Spleen (tissue), 11 donors: ENCODE data around the gene MYL3. TPM values are rescaled to one million over a fixed set of nuclear protein-coding genes. Genes with fewer than 3 reads are reported as not detected.
"Not testable (repeated sequence)": the region's sequence is repeated elsewhere in the genome, so short reads cannot be mapped to it uniquely, and the experiment has no call there.

ENCODE experiments used
- DNase-seq: peaks from one replicate; pipeline ENCODE4 v3.0.0-alpha.2; 2020
- H3K27ac ChIP-seq, 8 donors: fragments of 200-600 bp; sonication (generic) in 7 of 8; 1 replicate in 4 of 8; 2 replicates in 4 of 8; pipeline versions ENCODE4 v1.5.0 to v1.8.0; 2016 to 2021; ENCODE audit warnings: inconsistent platforms in 4 of 8, mild to moderate bottlenecking in 4 of 8, moderate library complexity in 1 of 8
- H3K27me3 ChIP-seq, 7 donors: fragments of 200-600 bp; sonication (generic) in 6 of 7; replicated peaks in 1 of 7; 1 replicate in 4 of 7; 2 replicates in 3 of 7; pipeline versions ENCODE4 v1.5.0 to v1.8.0; 2016 to 2021; ENCODE audit warnings: inconsistent platforms in 3 of 7, mild to moderate bottlenecking in 1 of 7
- H3K36me3 ChIP-seq, 6 donors: fragments of 200-600 bp; sonication (generic) in 5 of 6; 1 replicate in 4 of 6; 2 replicates in 2 of 6; pipeline versions ENCODE4 v1.5.0 to v1.8.0; 2016 to 2021; ENCODE audit warnings: inconsistent platforms in 2 of 6
- H3K4me1 ChIP-seq, 6 donors: fragments of 200-600 bp; sonication (generic) in 5 of 6; 1 replicate in 3 of 6; 2 replicates in 3 of 6; pipeline versions ENCODE4 v1.5.0 to v1.8.0; 2016 to 2021; ENCODE audit warnings: inconsistent platforms in 3 of 6
- H3K4me3 ChIP-seq, 8 donors: fragments of 200-600 bp; sonication (generic) in 7 of 8; 1 replicate in 4 of 8; 2 replicates in 4 of 8; pipeline versions ENCODE4 v1.5.0 to v1.8.0; 2016 to 2021; ENCODE audit warnings: inconsistent platforms in 4 of 8, mild to moderate bottlenecking in 4 of 8, moderate library complexity in 2 of 8
- H3K9me3 ChIP-seq, 8 donors: fragments of 200-600 bp; sonication (generic) in 7 of 8; 1 replicate in 4 of 8; 2 replicates in 4 of 8; pipeline versions ENCODE4 v1.5.0 to v1.8.0; 2016 to 2021; ENCODE audit warnings: inconsistent platforms in 4 of 8
- CTCF ChIP-seq, 11 experiments: fragments of 200-600 bp in 7 of 11; fragments of 450-650 bp in 4 of 11; sonication (generic) in 4 of 11; IDR thresholded peaks in 8 of 11; conservative IDR thresholded peaks in 3 of 11; 1 replicate in 7 of 11; 2 replicates in 4 of 11; pipeline versions ENCODE4 v1.4.0 to v1.8.0; 2016 to 2021; ENCODE audit warnings: antibody characterized with exemption in 11 of 11, inconsistent platforms in 4 of 11, mild to moderate bottlenecking in 1 of 11
- POLR2A ChIP-seq, 3 donors: fragments of 450-650 bp; IDR thresholded peaks; one replicate each; pipeline ENCODE4 v1.5.1; 2017; ENCODE audit warnings: antibody characterized with exemption in 3 of 3, mild to moderate bottlenecking in 1 of 3
- POLR2AphosphoS5 ChIP-seq, 3 donors: sonication (generic); formaldehyde crosslinking; IDR thresholded peaks; one replicate each; pipeline ENCODE4 v1.5.1; 2017; ENCODE audit warnings: antibody characterized with exemption in 3 of 3
- WGBS, 5 donors: extraction: QIAGEN DNeasy Blood & Tissue Kit in 3 of 5; methylation state at CpG; one replicate each; pipeline versions ENCODE4 v1.1.5 to v1.1.7; 2013 to 2018; 5-methylcytosine and 5-hydroxymethylcytosine counted together
- intact Hi-C: fragments of 100-400 bp; cut with DNase I; formaldehyde crosslinking; loops from one replicate; pipeline ENCODE4 v1.15.0; 2023; ENCODE audit warnings: low total_unique reads
- polyA plus RNA-seq, 3 donors: library from polyadenylated mRNA; stranded (reverse); fragments of 200-250 nt; gene quantifications; one replicate each; pipeline ENCODE4 v1.2.1, GENCODE V29; 2013
- total RNA-seq, 7 donors: library from RNA; depleted of rRNA in 3 of 7; stranded (reverse); fragments of >200 nt in 3 of 7; fragmentation: NEBNext Ultra II Directional in 4 of 7; extraction: Animal tissue kit (Norgen Biotek cat#: 25700) in 4 of 7; gene quantifications; one replicate each; pipeline versions ENCODE4 v1.1.0 to v1.2.1, GENCODE V29; 2016 to 2021
- donor health status: healthy with polysubstance abuse.
- donor health status: DM: no; HTN: no; CAD: no; lungs with moderate emphysema.
- donor health status: DM: no; HTN: no; CAD: no.
- donor health status: Bipolar disorder and iron deficiency.
- donor health status: healthy.
- donor health status: DM: no; HTN: no; CAD: no.
- donor health status: DM: yes; HTN: yes; CAD: no.

The MYL3 gene
- total and polyA plus RNA-seq, 10 donors = 1.9 to 16.2 (median 6.0) TPM

DNA sequence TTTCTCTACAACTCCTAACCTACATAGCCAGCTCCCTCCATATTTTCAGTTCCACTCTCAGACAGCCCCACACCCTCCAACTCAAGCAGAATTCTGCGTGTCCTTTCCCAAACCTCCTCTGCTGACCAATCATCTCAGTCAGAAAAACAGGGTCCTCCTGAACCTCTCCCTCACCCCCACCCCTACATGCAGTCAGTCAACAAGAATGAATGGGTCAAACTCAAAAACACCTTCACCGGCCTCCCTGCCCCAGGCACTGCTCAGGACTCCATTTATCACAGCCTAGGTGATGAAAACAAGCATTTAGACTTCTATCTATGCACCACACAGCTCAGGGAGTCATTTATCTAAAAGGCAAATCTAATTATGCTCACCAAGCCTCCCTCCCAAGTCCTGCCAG lies 32.4 kb downstream of the MYL3 start:
- no peaks in the 10 kb centered on the region for H3K27me3 ChIP-seq
- 84 to 93% (median 91%) methylated on average over 2 of the region's 2 CpGs for WGBS, 5 donors
- intact Hi-C loops = no loop called here

DNA sequence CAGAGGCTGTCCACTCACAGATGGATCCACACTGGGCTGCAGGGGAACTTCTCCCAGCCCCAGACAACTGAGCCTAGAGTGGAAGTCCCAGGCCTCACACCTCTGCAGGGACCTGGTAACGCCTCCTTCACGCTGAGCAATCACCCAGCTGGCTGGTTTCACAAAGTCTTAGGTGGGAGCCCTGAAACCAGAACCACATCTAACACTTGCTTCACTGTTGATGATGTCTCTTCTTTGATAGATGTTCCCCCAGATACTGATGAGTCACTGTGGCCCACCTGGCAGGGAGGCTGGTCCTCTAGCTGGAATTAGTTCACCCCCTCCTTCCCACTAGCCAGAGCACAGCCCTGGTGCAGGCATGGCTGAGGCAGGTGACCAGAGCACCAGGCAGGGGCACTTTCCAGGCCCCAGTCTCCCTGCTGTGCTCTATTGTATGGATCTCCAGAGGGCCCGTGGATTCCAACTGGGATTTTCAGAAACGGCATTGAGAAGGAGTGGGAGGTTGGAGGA lies 33.5 kb downstream of the MYL3 start:
- TF ChIP-seq POLR2AphosphoS5 (IDR thresholded peaks at IDR 0.05) (no peak), CTCF (IDR thresholded peaks at IDR 0.05 in 8 of 11, conservative IDR thresholded peaks at IDR 0.05 in 3 of 11) (no peak), POLR2A (IDR thresholded peaks at IDR 0.05) (no peak)
- Histone ChIP-seq H3K27ac (no peak overlapping the region), H3K9me3 (no peaks in the 10 kb centered on the region), H3K4me1 (no peaks in the 10 kb centered on the region), H3K4me3 (no peak overlapping the region), H3K27me3 (no peaks in the 10 kb centered on the region), H3K36me3 (no peaks in the 10 kb centered on the region)
- no peak for DNase-seq
- 65 to 74% (median 71%) methylated on average over 4 of the region's 4 CpGs for WGBS, 5 donors
- intact Hi-C loops = no loop called here

More for the DNA sequence above, 32.4 kb downstream of the MYL3 start:
- no peaks in the 10 kb centered on the region for H3K9me3 ChIP-seq
- H3K4me1 ChIP-seq = no peaks in the 10 kb centered on the region
- no peak for DNase-seq
- no peaks in the 10 kb centered on the region for H3K36me3 ChIP-seq
- TF ChIP-seq POLR2A (IDR thresholded peaks at IDR 0.05) (no peak), CTCF (IDR thresholded peaks at IDR 0.05 in 8 of 11, conservative IDR thresholded peaks at IDR 0.05 in 3 of 11) (no peak), POLR2AphosphoS5 (IDR thresholded peaks at IDR 0.05) (no peak)
- H3K4me3 ChIP-seq = no peak overlapping the region
- H3K27ac ChIP-seq = no peak overlapping the region

DNA sequence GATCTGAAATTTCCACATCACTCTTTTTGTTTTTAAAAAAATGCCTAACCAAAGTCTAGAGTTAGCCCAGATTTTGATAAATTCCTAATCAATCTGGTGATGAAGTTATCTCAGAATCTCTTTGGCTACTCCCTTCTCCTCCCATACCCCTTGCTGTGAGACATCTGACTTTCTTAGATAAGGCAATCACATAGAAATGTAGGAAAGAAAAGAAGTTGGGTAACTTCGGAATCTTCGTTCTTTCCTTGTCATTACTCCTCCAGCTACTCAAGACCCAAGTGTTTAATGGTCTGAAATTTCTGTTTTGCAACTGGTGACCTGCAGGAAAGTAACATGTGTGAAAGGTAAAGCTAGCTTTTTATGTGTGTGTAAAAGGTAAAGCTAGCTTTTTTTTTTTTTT lies 37.8 kb downstream of the MYL3 start:
- WGBS, 5 donors = 87 to 95% (median 92%) methylated on average over 2 of the region's 2 CpGs
- Histone ChIP-seq H3K27me3 (no peaks in the 10 kb centered on the region), H3K4me3 (no peak overlapping the region), H3K9me3 (peaks cover 0 to 33% (median 27%) of the 10 kb centered on the region in 8 donors), H3K36me3 (no peaks in the 10 kb centered on the region), H3K4me1 (no peaks in the 10 kb centered on the region), H3K27ac (no peak overlapping the region)
- no peak for DNase-seq
- no peak for TF ChIP-seq CTCF (IDR thresholded peaks at IDR 0.05 in 8 of 11, conservative IDR thresholded peaks at IDR 0.05 in 3 of 11)
- no peak for TF ChIP-seq POLR2A (IDR thresholded peaks at IDR 0.05)
- no peak for TF ChIP-seq POLR2AphosphoS5 (IDR thresholded peaks at IDR 0.05)
- intact Hi-C loops = no loop called here

GRCh38 chr3:46824211-46824970 lies 38.9 kb downstream of the MYL3 start:
- Histone ChIP-seq H3K27ac (no peak overlapping the region), H3K9me3 (peaks cover 0 to 35% (median 27%) of the 10 kb centered on the region in 8 donors), H3K4me3 (no peak overlapping the region), H3K27me3 (no peaks in the 10 kb centered on the region), H3K36me3 (no peaks in the 10 kb centered on the region), H3K4me1 (no peaks in the 10 kb centered on the region)
- no peak for TF ChIP-seq POLR2AphosphoS5 (IDR thresholded peaks at IDR 0.05)
- TF ChIP-seq POLR2A (IDR thresholded peaks at IDR 0.05) = no peak
- TF ChIP-seq CTCF (IDR thresholded peaks at IDR 0.05 in 8 of 11, conservative IDR thresholded peaks at IDR 0.05 in 3 of 11) = no peak
- intact Hi-C loops = no loop called here
- no peak for DNase-seq
- WGBS, 5 donors = 82 to 88% (median 85%) methylated on average over 2 of the region's 2 CpGs

- H3K27me3 ChIP-seq = not testable (repeated sequence)
Observed at GRCh38 chr3:46823314-46823713, 39.9 kb downstream of the MYL3 start.

More at GRCh38 chr3:46823314-46823713, 39.9 kb downstream of the MYL3 start:
- H3K9me3 ChIP-seq = peaks cover 0 to 35% (median 27%) of the 10 kb centered on the region in 8 donors
- H3K4me3 ChIP-seq, intact Hi-C loops, H3K4me1 ChIP-seq, H3K36me3 ChIP-seq, H3K27ac ChIP-seq, DNase-seq: not testable (repeated sequence)
